GM19239 (cell line): ENCODE measurements around the gene HEATR1.
A peak's percentile ranks its signal among the peaks of the same experiment; 100 is the strongest.

Source experiments
- DNase-seq: peaks from one replicate; pipeline ENCODE4 v3.0.0; 2011; ENCODE audit warnings: low spot score; ENCODE audit not compliant: insufficient read length
- FAIRE-seq: peaks from 2 replicates; lab custom pipeline; 2011; peaks lifted over from hg19 to GRCh38; lab: Jason Lieb, UNC

HEATR1 gene

GRCh38 chr1:236550961-236551851, 53.1 kb downstream of the HEATR1 start:
- no peak for DNase-seq
- no peak for FAIRE-seq

GRCh38 chr1:236548452-236548851, 55.9 kb downstream of the HEATR1 start:
- DNase-seq (no peak), FAIRE-seq (no peak)

GRCh38 chr1:236545621-236546169, 58.6 kb downstream of the HEATR1 start:
- no peak for FAIRE-seq
- no peak for DNase-seq

GRCh38 chr1:236543065-236543669, 61.1 kb downstream of the HEATR1 start:
- no peak for DNase-seq
- FAIRE-seq, result no peak

- no peak for FAIRE-seq
Measured at GRCh38 chr1:236541710-236542109, 62.6 kb downstream of the HEATR1 start.

GRCh38 chr1:236540813-236541465, 63.4 kb downstream of the HEATR1 start:
- FAIRE-seq, result no peak
- no peak for DNase-seq

More at GRCh38 chr1:236541710-236542109, 62.6 kb downstream of the HEATR1 start:
- DNase-seq, result no peak

GRCh38 chr1:236536540-236536939, 67.8 kb downstream of the HEATR1 start:
- no peak for DNase-seq
- no peak for FAIRE-seq

- DNase-seq, result no peak
- FAIRE-seq, result no peak
Measured at GRCh38 chr1:236535662-236536161, 68.6 kb downstream of the HEATR1 start.

- DNase-seq (no peak), FAIRE-seq (no peak)
Measured at GRCh38 chr1:236535190-236535589, 69.1 kb downstream of the HEATR1 start.

- DNase-seq (no peak), FAIRE-seq (no peak)
Measured at GRCh38 chr1:236534151-236534651, 70.1 kb downstream of the HEATR1 start.

GRCh38 chr1:236532850-236533249, 71.5 kb downstream of the HEATR1 start:
- FAIRE-seq (no peak), DNase-seq (no peak)

GRCh38 chr1:236530959-236531358, 73.4 kb downstream of the HEATR1 start:
- DNase-seq (no peak), FAIRE-seq (no peak)

- no peak for DNase-seq
- peak; percentile 4 for FAIRE-seq
Measured at GRCh38 chr1:236530286-236530685, 74.0 kb downstream of the HEATR1 start.

GRCh38 chr1:236526079-236526478, 78.2 kb downstream of the HEATR1 start:
- FAIRE-seq, result no peak
- no peak for DNase-seq

- no peak for FAIRE-seq
Measured at GRCh38 chr1:236524895-236525184, 79.5 kb downstream of the HEATR1 start.

GRCh38 chr1:236524142-236524894, 80.0 kb downstream of the HEATR1 start:
- peak; percentile 59 for DNase-seq
- FAIRE-seq, result peak; percentile 94

More at GRCh38 chr1:236524895-236525184, 79.5 kb downstream of the HEATR1 start:
- no peak for DNase-seq

GRCh38 chr1:236523704-236524141, 80.6 kb downstream of the HEATR1 start, which contains the start of gene LGALS8:
Gene LGALS8, plus strand, starts transcription at chr1:236523982. Its CDS starts 2,089 bp downstream, at chr1:236526071.
- DNase-seq, result peak; percentile 68
- FAIRE-seq, result peak; percentile 82

- DNase-seq (no peak), FAIRE-seq (no peak)
Measured at GRCh38 chr1:236522937-236523703, 81.2 kb downstream of the HEATR1 start.
